D341Med (cell line): ENCODE measurements around the gene TBL1Y.
"Not testable (repeated sequence)": the region's sequence is repeated elsewhere in the genome, so short reads cannot be mapped to it uniquely, and the experiment has no call there.

Experiments
- DNase-seq: peaks from one replicate; pipeline ENCODE4 v3.0.0; 2012; ENCODE audit warnings: low spot score

TBL1Y gene

GRCh38 chrY:6910372-6911252 lies at the start of gene TBL1Y:
Gene TBL1Y, plus strand, starts transcription at chrY:6910697. Its CDS starts 114,388 bp downstream, at chrY:7025085.
- DNase-seq, result no peak

- no peak for DNase-seq
Observed at GRCh38 chrY:6894496-6894895, 16.0 kb upstream of the TBL1Y start.

- DNase-seq, result no peak
Observed at GRCh38 chrY:6895236-6895635, 15.3 kb upstream of the TBL1Y start.

DNA sequence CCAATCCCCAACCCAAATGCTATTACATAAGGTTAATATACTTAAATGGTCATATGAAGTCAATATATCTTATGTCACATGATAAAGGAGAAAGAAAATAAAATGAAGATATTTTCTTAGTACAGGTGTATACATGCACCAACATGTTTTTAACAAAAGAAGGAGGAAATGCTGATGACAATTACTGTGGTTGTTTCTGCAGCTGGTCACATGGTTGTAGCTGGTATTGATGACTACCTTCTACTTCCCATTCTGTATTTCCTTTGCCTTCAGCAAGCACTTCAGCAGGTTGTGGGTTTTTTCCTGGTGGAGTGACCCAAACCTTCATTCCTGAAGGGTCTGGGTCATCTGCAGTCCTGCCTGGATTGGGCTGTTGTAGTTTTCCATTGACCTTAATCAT lies 8.4 kb upstream of the TBL1Y start:
- not testable (repeated sequence) for DNase-seq

- no peak for DNase-seq
Observed at GRCh38 chrY:6907591-6907990, 2.9 kb upstream of the TBL1Y start.

DNA sequence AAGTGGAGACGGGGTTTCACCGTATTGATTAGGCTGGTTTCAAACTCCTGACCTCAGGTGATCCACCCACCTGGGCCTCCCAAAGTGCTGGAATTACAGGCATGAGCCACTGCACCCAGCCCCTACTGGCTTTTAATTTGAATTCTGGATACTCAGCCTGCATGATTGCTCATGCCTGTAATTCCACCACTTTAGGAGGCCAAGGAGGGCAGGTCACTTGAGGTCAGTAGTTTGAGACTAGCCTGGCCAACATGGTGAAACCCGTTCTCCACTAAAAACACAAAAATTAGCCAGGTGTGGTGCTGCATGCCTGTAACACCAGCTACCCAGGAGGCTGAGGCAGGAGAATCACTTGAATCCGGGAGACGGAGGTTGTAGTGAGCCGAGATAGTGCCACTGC lies 2.5 kb upstream of the TBL1Y start:
- not testable (repeated sequence) for DNase-seq

GRCh38 chrY:6909118-6909521 lies 1.4 kb upstream of the TBL1Y start:
- DNase-seq, result no peak

- no peak for DNase-seq
Observed at GRCh38 chrY:6909856-6910255, 641 bp upstream of the TBL1Y start.

GRCh38 chrY:6911253-6911881 lies 870 bp downstream of the TBL1Y start, which contains the start of gene AMELY:
Gene AMELY, minus strand, starts transcription at chrY:6911752. Its CDS starts 39,144 bp downstream, at chrY:6872608.
- DNase-seq, result no peak

GRCh38 chrY:6913362-6913761 lies 2.9 kb downstream of the TBL1Y start:
- DNase-seq, result no peak

GRCh38 chrY:6921061-6921460 lies 10.6 kb downstream of the TBL1Y start:
- no peak for DNase-seq

DNA sequence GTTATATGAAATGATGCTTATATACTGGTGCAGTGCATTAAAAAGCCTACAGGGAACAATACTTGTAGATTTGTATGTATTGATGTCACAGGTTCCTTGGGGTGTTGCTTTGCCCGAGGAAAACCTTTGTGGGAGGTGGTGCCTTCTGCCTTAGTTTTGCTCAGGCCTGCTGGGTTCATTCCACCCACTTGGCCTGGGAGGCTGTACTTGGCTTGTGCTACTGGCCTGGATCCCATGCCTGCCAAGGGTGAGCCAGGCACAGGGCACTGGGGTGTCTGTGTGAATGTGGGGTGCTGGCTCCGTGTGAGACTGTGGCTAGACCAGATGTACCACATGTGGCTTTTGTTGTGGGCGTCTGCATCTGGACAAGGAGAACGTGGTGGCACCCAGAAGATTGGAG lies 17.8 kb downstream of the TBL1Y start:
- no peak for DNase-seq

GRCh38 chrY:6929237-6929636 lies 18.7 kb downstream of the TBL1Y start:
- no peak for DNase-seq

DNA sequence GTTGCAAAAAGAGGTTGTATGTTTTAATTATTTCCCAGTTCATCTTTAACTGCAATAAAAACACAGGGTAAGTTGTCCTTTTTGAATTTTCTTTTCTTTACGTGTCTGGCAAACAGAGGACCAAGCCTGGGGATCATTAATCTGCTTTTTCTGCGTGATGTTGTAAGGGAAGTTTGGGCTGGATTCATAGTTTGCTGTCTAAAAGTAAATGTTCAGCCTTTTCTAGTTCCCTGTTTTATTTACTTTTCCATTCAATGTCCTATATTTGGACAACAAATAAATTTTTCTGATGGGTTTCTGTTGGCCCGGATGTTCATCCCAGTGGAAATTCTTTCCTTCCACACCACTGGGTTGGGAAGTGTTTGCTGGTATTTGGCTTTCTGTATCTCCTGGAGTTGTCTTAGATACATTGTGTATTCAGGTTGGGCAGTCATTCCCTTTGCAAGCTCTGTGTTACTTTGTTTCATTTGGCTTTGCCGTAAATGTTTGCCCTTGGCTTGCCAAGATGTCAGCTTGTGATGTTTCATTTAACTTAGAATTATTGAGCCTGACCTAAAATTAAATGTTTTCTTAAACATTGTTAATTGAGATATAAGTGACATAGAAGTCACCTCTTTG lies 21.4 kb downstream of the TBL1Y start:
- no peak for DNase-seq

GRCh38 chrY:6935497-6935896 lies 25.0 kb downstream of the TBL1Y start:
- no peak for DNase-seq

- DNase-seq, result no peak
Observed at GRCh38 chrY:6947695-6948094, 37.2 kb downstream of the TBL1Y start.

- DNase-seq, result no peak
Observed at GRCh38 chrY:6948378-6948777, 37.9 kb downstream of the TBL1Y start.

DNA sequence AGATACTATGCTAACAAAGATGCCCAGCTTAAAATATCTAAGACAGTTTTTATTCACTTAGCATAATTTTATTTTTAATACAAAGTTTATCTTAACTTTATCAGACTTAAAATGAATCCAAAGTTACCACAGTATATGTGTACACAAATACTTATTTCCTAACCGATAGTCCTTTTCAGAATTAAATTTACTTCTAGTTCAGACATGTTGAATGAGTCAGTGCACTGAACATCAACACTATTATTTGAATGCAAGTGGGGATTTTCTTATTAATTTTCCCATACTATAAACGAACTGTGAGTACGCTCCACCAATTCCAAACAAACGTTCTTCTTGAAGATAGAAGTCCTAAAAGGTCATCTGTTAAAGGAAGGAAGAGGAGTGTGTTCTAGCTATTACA lies 39.5 kb downstream of the TBL1Y start:
- no peak for DNase-seq

GRCh38 chrY:6964732-6965131 lies 54.2 kb downstream of the TBL1Y start:
- DNase-seq, result peak; percentile 29

DNA sequence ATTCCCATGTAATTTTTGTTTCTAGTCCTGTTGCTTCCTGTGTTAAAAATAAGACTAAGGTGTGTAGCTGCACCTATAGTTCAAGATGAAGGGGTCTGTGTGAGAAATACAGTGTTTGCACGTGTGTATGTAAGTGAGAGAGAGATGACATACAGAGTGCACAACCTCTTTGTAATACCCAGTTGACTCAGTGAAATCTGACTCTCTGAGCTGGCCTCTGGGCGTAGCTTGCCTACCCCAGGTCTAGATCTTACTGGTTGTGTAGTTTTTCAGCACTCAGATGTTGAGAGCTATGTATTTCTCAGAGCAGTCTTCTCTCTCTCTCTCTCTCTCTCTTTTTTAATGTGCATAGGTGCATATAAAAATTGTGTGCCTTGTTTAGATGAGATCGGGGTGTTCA lies 56.0 kb downstream of the TBL1Y start:
- no peak for DNase-seq

- DNase-seq, result no peak
Observed at GRCh38 chrY:6967736-6968135, 57.2 kb downstream of the TBL1Y start.

DNA sequence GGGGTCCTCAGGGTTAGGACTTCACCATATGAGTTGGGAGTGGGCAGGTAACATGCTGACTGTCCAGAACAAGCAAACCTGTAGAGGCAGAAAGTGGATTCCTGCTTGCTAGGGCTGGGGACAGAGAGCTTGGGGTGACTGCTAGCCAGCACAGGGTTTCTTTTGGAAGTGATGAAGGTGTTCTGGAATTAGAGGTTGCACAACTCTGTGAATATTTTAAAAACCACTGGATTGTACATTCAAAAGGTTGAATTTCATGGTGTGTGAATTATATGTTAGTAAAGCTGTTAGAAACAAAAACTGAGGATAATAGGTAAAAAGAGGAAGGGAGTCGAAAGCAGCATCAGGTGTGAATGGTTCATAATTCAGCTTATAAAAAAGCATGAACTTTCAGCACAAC lies 57.7 kb downstream of the TBL1Y start:
- no peak for DNase-seq

GRCh38 chrY:6972271-6972887 lies 61.9 kb downstream of the TBL1Y start:
- no peak for DNase-seq
